ENCODE data around the gene SEMA6A. TPM values are rescaled to one million over a fixed set of nuclear protein-coding genes. Genes with fewer than 3 reads are reported as not detected.

The SEMA6A gene
- total and polyA plus RNA-seq, 8 donors: 8.9 to 24.5 (median 14.1) TPM

DNA sequence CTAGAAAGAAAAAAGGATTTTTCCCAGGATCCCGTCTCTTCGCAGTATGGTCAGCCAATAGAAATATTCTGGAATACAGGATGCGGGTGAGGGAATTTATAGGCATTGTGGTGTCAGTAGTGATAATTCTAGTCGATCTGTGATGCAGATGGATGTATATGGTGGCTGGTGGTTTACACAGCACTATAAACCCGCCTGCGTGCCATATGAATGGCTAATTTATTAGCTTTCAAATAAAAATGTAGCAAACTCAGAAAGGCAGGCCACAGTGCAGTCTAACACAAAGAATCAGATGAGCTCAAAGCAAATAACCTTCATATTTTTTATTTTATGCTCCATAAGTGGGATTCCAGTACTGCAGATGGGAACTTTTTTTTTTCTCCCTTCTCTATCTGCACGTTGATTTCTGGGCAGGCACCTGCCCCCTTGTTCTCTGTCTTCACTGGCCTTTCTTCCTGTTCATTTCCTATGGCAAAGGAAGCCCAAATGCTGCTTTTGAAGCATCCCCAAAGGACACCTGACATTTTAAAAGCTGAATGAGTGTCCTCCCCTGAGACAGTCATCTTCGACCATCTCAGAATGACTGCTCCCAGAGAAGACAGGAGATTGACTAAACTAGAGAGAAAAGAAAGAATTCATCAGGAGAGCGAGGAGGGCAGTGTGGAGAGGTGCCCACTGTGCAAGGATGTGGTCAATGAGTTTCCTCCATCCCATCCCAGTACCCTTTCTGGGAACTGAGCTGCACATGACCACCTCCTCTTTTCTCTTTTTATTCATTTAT is 52.1 kb downstream of the SEMA6A start:
- Histone ChIP-seq H3K36me3 (no peaks in the 10 kb centered on the region), H3K4me3 (no peak overlapping the region), H3K27ac (no peak overlapping the region), H3K9me3 (no peaks in the 10 kb centered on the region), H3K4me1 (peaks cover 9 to 18% (median 16%) of the 10 kb centered on the region in 3 donors), H3K27me3 (no peaks in the 10 kb centered on the region)
- intact Hi-C loops (cut with DNase I): no loop called here
- no peak for DNase-seq
- 86 to 89% methylated on average over 9 of the region's 9 CpGs for WGBS, 2 donors
- no peak for ATAC-seq
- TF ChIP-seq, protein P1, sequence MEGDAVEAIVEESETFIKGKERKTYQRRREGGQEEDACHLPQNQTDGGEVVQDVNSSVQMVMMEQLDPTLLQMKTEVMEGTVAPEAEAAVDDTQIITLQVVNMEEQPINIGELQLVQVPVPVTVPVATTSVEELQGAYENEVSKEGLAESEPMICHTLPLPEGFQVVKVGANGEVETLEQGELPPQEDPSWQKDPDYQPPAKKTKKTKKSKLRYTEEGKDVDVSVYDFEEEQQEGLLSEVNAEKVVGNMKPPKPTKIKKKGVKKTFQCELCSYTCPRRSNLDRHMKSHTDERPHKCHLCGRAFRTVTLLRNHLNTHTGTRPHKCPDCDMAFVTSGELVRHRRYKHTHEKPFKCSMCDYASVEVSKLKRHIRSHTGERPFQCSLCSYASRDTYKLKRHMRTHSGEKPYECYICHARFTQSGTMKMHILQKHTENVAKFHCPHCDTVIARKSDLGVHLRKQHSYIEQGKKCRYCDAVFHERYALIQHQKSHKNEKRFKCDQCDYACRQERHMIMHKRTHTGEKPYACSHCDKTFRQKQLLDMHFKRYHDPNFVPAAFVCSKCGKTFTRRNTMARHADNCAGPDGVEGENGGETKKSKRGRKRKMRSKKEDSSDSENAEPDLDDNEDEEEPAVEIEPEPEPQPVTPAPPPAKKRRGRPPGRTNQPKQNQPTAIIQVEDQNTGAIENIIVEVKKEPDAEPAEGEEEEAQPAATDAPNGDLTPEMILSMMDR (IDR thresholded peaks at IDR 0.05): no peak
- FAIRE-seq: no peak

- TF ChIP-seq, protein P1 (IDR thresholded peaks at IDR 0.05): no peak
- Histone ChIP-seq H3K36me3 (no peaks in the 10 kb centered on the region), H3K4me1 (peaks cover 7 to 14% (median 13%) of the 10 kb centered on the region in 3 donors), H3K27ac (no peak overlapping the region), H3K4me3 (no peak overlapping the region), H3K27me3 (no peaks in the 10 kb centered on the region), H3K9me3 (no peaks in the 10 kb centered on the region)
- FAIRE-seq (no peak), ATAC-seq (no peak), DNase-seq (no peak)
- 87% methylated on average over 5 of the region's 5 CpGs for WGBS, 2 donors
- intact Hi-C loops (cut with DNase I): no loop called here
Measured at GRCh38 chr5:116521173-116521872, 53.3 kb downstream of the SEMA6A start.

DNA sequence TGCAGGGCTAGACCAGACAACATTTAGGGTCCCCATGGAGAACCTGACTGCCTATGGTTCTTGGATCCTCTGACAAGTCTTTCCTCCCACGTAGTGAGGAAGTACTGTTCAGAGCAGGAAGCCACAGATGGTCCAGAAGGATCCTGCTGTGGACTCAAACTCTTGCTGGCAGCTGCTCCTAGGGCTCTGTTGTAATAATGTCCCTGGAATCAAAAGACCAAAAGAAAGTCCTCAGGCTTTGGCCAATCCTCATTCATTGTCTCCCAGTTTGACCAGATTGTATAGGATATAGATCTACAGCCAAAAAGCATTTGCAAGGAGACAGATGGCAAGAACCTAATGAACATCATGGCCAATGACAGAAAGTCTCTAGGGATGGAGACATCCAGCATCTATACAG is 53.9 kb downstream of the SEMA6A start:
- no peak overlapping the region for H3K4me3 ChIP-seq
- peak in 1 of 4 donors; percentile 43 for ATAC-seq
- DNase-seq: no peak
- no peaks in the 10 kb centered on the region for H3K27me3 ChIP-seq
- no peaks in the 10 kb centered on the region for H3K9me3 ChIP-seq
- H3K4me1 ChIP-seq: peaks cover 3 to 15% (median 14%) of the 10 kb centered on the region in 3 donors
- TF ChIP-seq, protein P1 (IDR thresholded peaks at IDR 0.05): no peak
- no peaks in the 10 kb centered on the region for H3K36me3 ChIP-seq
- H3K27ac ChIP-seq: no peak overlapping the region
- no peak for FAIRE-seq
- intact Hi-C loops (cut with DNase I): no loop called here
- WGBS, 2 donors: 72 to 77% methylated on average over 1 of the region's 1 CpG

- no peaks in the 10 kb centered on the region for H3K36me3 ChIP-seq
- peaks cover 0 to 11% (median 11%) of the 10 kb centered on the region in 3 donors for H3K4me1 ChIP-seq
- H3K27me3 ChIP-seq: no peaks in the 10 kb centered on the region
- no peak for DNase-seq
- WGBS, 2 donors: 75 to 85% methylated on average over 3 of the region's 3 CpGs
- intact Hi-C loops (cut with DNase I): no loop called here
- TF ChIP-seq, protein P1 (IDR thresholded peaks at IDR 0.05): no peak
- H3K9me3 ChIP-seq: no peaks in the 10 kb centered on the region
- ATAC-seq: no peak
- no peak for FAIRE-seq
- H3K4me3 ChIP-seq: no peak overlapping the region
- no peak overlapping the region for H3K27ac ChIP-seq
Measured at GRCh38 chr5:116518423-116518822, 56.2 kb downstream of the SEMA6A start.

DNA sequence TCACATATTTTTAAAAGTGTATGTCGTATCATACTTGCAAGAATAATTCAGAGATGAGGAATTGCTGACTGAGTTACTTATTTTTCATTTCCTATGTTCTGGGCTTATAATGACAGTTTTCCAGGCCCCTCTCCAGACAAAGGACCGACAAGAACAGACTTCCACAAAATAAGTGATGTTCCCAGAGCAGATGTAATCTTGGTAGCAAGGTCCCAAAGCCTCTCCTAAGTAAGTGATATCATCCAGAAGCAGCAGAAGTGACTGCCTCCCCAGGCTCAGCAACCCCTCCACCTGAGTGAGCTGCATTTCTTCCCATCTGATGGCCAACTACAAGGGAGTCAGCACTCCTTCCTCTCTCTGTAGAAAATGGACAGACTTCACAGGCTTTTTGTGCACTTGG is 57.1 kb downstream of the SEMA6A start:
- 81 to 86% methylated on average over 2 of the region's 2 CpGs for WGBS, 2 donors
- H3K4me3 ChIP-seq: no peak overlapping the region
- H3K36me3 ChIP-seq: no peaks in the 10 kb centered on the region
- H3K27me3 ChIP-seq: no peaks in the 10 kb centered on the region
- ATAC-seq: no peak
- H3K27ac ChIP-seq: no peak overlapping the region
- H3K9me3 ChIP-seq: no peaks in the 10 kb centered on the region
- DNase-seq: no peak
- no peak for FAIRE-seq
- TF ChIP-seq, protein P1 (IDR thresholded peaks at IDR 0.05): no peak
- H3K4me1 ChIP-seq: peaks cover 0 to 11% (median 11%) of the 10 kb centered on the region in 3 donors
- intact Hi-C loops (cut with DNase I): no loop called here
